Ishikawa (cell line): ENCODE measurements around the gene NTNG2.

ENCODE experiments used
- CEBPB ChIP-seq: IDR thresholded peaks from 2 replicates; pipeline ENCODE4 v1.6.1; 2012
- CREB1 ChIP-seq: IDR thresholded peaks from 2 replicates; pipeline ENCODE4 v1.6.1; 2012; ENCODE audit warnings: low read depth
- EGR1 ChIP-seq: IDR thresholded peaks from 2 replicates; pipeline ENCODE4 v1.6.1; 2012
- EP300 ChIP-seq: IDR thresholded peaks from 2 replicates; pipeline ENCODE4 v1.6.1; 2012; ENCODE audit warnings: borderline replicate concordance
- FOXM1 ChIP-seq: IDR thresholded peaks from 2 replicates; pipeline ENCODE4 v1.6.1; 2012; ENCODE audit warnings: low read depth, borderline replicate concordance
- NFIC ChIP-seq: IDR thresholded peaks from 2 replicates; pipeline ENCODE4 v1.6.1; 2012
- RAD21 ChIP-seq: IDR thresholded peaks from 2 replicates; pipeline ENCODE4 v1.6.1; 2012; ENCODE audit warnings: low read depth
- TAF1 ChIP-seq: IDR thresholded peaks from 2 replicates; pipeline ENCODE4 v1.6.1; 2012; ENCODE audit warnings: low read depth, mild to moderate bottlenecking
- TCF12 ChIP-seq: IDR thresholded peaks from 2 replicates; pipeline ENCODE4 v1.6.1; 2012; ENCODE audit warnings: low read depth
- TEAD4 ChIP-seq: IDR thresholded peaks from 2 replicates; pipeline ENCODE4 v1.6.1; 2012
- YY1 ChIP-seq: IDR thresholded peaks from 2 replicates; pipeline ENCODE4 v1.6.1; 2012; ENCODE audit warnings: low read depth
- ZBTB7A ChIP-seq: IDR thresholded peaks from 2 replicates; pipeline ENCODE4 v1.6.1; 2012; ENCODE audit warnings: low read depth
- TF ChIP-seq, protein P1 (sequence below): IDR thresholded peaks from 2 replicates; pipeline ENCODE4 v1.6.1; 2012; ENCODE audit warnings: low read depth, mild to moderate bottlenecking
- TF ChIP-seq, protein P2 (sequence below): IDR thresholded peaks from 2 replicates; pipeline ENCODE4 v1.6.1; 2012
- TF ChIP-seq, protein P3 (sequence below): IDR thresholded peaks from 2 replicates; pipeline ENCODE4 v1.6.1; 2012

Gene NTNG2

DNA sequence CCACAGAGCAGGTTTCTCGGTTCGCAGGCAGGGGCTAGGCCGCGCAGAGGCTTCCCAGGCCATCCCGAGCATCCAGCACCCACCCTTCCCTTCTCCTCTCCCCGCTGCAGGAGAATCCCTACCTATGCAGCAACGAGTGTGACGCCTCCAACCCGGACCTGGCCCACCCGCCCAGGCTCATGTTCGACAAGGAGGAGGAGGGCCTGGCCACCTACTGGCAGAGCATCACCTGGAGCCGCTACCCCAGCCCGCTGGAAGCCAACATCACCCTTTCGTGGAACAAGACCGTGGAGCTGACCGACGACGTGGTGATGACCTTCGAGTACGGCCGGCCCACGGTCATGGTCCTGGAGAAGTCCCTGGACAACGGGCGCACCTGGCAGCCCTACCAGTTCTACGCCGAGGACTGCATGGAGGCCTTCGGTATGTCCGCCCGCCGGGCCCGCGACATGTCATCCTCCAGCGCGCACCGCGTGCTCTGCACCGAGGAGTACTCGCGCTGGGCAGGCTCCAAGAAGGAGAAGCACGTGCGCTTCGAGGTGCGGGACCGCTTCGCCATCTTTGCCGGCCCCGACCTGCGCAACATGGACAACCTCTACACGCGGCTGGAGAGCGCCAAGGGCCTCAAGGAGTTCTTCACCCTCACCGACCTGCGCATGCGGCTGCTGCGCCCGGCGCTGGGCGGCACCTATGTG, 36.1 kb downstream of the NTNG2 start:
- no peak for TF ChIP-seq TEAD4
- no peak for TF ChIP-seq EP300
- no peak for TF ChIP-seq FOXM1
- TF ChIP-seq, protein P1, sequence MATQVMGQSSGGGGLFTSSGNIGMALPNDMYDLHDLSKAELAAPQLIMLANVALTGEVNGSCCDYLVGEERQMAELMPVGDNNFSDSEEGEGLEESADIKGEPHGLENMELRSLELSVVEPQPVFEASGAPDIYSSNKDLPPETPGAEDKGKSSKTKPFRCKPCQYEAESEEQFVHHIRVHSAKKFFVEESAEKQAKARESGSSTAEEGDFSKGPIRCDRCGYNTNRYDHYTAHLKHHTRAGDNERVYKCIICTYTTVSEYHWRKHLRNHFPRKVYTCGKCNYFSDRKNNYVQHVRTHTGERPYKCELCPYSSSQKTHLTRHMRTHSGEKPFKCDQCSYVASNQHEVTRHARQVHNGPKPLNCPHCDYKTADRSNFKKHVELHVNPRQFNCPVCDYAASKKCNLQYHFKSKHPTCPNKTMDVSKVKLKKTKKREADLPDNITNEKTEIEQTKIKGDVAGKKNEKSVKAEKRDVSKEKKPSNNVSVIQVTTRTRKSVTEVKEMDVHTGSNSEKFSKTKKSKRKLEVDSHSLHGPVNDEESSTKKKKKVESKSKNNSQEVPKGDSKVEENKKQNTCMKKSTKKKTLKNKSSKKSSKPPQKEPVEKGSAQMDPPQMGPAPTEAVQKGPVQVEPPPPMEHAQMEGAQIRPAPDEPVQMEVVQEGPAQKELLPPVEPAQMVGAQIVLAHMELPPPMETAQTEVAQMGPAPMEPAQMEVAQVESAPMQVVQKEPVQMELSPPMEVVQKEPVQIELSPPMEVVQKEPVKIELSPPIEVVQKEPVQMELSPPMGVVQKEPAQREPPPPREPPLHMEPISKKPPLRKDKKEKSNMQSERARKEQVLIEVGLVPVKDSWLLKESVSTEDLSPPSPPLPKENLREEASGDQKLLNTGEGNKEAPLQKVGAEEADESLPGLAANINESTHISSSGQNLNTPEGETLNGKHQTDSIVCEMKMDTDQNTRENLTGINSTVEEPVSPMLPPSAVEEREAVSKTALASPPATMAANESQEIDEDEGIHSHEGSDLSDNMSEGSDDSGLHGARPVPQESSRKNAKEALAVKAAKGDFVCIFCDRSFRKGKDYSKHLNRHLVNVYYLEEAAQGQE = no peak
- no peak for TF ChIP-seq TCF12
- TF ChIP-seq YY1 = no peak

DNA sequence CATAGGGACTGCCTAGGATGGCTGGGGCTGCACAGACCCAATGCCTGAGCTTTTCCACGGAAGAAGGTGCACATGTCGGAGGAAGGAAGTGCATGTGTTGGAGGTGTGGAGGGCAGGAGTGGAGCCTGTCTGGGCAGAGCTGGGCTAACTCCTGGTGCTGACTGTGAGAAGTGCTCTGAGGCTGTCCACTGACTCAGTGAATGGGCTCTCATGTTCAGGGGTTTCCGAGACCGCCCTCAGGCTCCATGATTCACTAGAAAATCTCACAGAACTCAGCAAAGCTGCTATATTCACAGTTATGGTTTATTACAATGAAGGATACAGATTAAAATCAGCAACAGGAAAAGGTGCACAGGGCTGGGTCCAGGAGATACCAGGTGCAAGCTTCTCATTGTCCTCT, 37.2 kb downstream of the NTNG2 start:
- TF ChIP-seq, protein P2, sequence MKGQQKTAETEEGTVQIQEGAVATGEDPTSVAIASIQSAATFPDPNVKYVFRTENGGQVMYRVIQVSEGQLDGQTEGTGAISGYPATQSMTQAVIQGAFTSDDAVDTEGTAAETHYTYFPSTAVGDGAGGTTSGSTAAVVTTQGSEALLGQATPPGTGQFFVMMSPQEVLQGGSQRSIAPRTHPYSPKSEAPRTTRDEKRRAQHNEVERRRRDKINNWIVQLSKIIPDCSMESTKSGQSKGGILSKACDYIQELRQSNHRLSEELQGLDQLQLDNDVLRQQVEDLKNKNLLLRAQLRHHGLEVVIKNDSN = no peak
- TF ChIP-seq EGR1 (no peak), FOXM1 (no peak), CREB1 (no peak), TAF1 (no peak), TEAD4 (no peak), ZBTB7A (no peak), RAD21 (no peak), TCF12 (no peak), NFIC (no peak)
- TF ChIP-seq, protein P1 = no peak
- TF ChIP-seq, protein P3, sequence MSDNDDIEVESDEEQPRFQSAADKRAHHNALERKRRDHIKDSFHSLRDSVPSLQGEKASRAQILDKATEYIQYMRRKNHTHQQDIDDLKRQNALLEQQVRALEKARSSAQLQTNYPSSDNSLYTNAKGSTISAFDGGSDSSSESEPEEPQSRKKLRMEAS = no peak

DNA sequence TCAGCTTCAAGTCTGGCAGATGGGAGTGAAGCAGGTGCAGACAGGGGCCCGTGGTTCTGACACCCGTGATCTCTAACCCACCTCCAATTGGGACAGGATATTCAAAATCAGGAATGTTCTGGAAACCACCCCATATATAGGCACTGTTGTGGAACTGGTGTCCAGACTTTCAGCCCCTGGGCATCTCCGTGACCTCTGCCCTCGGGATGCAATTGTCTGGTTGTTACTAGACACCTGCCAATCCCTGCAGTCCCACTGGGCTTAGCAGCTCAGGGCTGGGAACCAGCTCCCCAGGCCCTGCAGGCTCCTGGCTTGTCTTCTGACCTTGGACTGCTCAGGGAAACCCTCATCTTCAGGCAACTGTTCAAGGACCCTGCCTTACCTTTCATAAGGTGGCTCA, 38.8 kb downstream of the NTNG2 start:
- TF ChIP-seq TCF12 (no peak), FOXM1 (no peak), TEAD4 (no peak), NFIC (no peak), EP300 (no peak), CEBPB (no peak), CREB1 (no peak), RAD21 (no peak)
- TF ChIP-seq, protein P1 = no peak
- TF ChIP-seq, protein P3 = no peak

DNA sequence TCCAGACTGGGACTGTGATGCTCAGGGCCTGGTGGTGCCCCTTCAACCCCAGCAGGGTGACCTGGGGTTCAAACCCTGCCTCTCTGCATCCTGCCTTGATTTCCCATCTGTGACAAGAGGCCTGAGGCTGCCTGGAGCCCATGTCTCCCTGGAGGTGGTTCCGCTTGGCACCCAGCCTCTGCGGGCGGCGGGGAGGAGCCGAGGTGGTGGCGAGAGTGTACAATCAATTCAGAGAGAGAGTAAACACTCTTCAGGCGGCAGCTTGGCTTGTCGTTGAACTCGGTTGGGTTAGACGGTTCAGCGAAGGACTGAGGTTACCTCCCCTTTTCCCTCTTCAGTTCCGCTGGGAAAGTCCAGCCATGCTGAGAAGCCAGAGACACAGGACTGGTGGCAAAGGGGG, 39.3 kb downstream of the NTNG2 start:
- TF ChIP-seq EGR1 (no peak), RAD21 (no peak), YY1 (no peak), CREB1 (no peak), FOXM1 (no peak), EP300 (no peak)
- TF ChIP-seq, protein P1 = no peak
- TF ChIP-seq, protein P3 = no peak
